Activated naive CD8-positive, alpha-beta T cell (primary cell): ENCODE data around the gene VEPH1.

Source experiments
- H3K27ac Mint-ChIP-seq: one replicate; pipeline ENCODE4 v1.8.0; 2021; ENCODE audit warnings: mixed read lengths
- H3K27me3 Mint-ChIP-seq: one replicate; pipeline ENCODE4 v1.8.0; 2021; ENCODE audit warnings: mixed read lengths
- H3K36me3 Mint-ChIP-seq: one replicate; pipeline ENCODE4 v1.8.0; 2021; ENCODE audit warnings: mixed read lengths
- H3K4me1 Mint-ChIP-seq: one replicate; pipeline ENCODE4 v1.8.0; 2021; ENCODE audit warnings: low read depth, mixed read lengths
- H3K4me3 Mint-ChIP-seq: one replicate; pipeline ENCODE4 v1.8.0; 2021; ENCODE audit warnings: mild to moderate bottlenecking, mixed read lengths
- H3K9me3 Mint-ChIP-seq: one replicate; pipeline ENCODE4 v1.8.0; 2021; ENCODE audit warnings: low read depth, mixed read lengths

The VEPH1 gene

GRCh38 chr3:157263027-157263426 is 240.2 kb downstream of the VEPH1 start:
- Mint-ChIP-seq H3K36me3 (peaks cover 13% of the 10 kb centered on the region), H3K4me1 (no peaks in the 10 kb centered on the region), H3K27me3 (no peaks in the 10 kb centered on the region), H3K27ac (no peak overlapping the region), H3K9me3 (no peaks in the 10 kb centered on the region), H3K4me3 (no peak overlapping the region)

- no peaks in the 10 kb centered on the region for H3K4me1 Mint-ChIP-seq
- H3K27me3 Mint-ChIP-seq: no peaks in the 10 kb centered on the region
- H3K9me3 Mint-ChIP-seq: no peaks in the 10 kb centered on the region
- no peak overlapping the region for H3K4me3 Mint-ChIP-seq
- peaks cover 16% of the 10 kb centered on the region for H3K36me3 Mint-ChIP-seq
- no peak overlapping the region for H3K27ac Mint-ChIP-seq
These were observed 242.2 kb downstream of the VEPH1 start for GRCh38 chr3:157261000-157261399.

GRCh38 chr3:157259825-157260224 is 243.4 kb downstream of the VEPH1 start:
- no peaks in the 10 kb centered on the region for H3K9me3 Mint-ChIP-seq
- no peak overlapping the region for H3K4me3 Mint-ChIP-seq
- H3K27ac Mint-ChIP-seq: no peak overlapping the region
- no peaks in the 10 kb centered on the region for H3K27me3 Mint-ChIP-seq
- H3K4me1 Mint-ChIP-seq: no peaks in the 10 kb centered on the region
- peaks cover 21% of the 10 kb centered on the region for H3K36me3 Mint-ChIP-seq

- Mint-ChIP-seq H3K27ac (no peak overlapping the region), H3K36me3 (peaks cover 24% of the 10 kb centered on the region), H3K9me3 (no peaks in the 10 kb centered on the region), H3K4me3 (no peak overlapping the region), H3K27me3 (no peaks in the 10 kb centered on the region), H3K4me1 (no peaks in the 10 kb centered on the region)
These were observed 246.1 kb downstream of the VEPH1 start for GRCh38 chr3:157257101-157257500.

GRCh38 chr3:157255797-157256196 is 247.4 kb downstream of the VEPH1 start:
- no peaks in the 10 kb centered on the region for H3K9me3 Mint-ChIP-seq
- H3K4me3 Mint-ChIP-seq: no peak overlapping the region
- peaks cover 23% of the 10 kb centered on the region for H3K36me3 Mint-ChIP-seq
- no peaks in the 10 kb centered on the region for H3K27me3 Mint-ChIP-seq
- H3K4me1 Mint-ChIP-seq: no peaks in the 10 kb centered on the region
- H3K27ac Mint-ChIP-seq: no peak overlapping the region

- peaks cover 20% of the 10 kb centered on the region for H3K36me3 Mint-ChIP-seq
- peaks cover 4% of the 10 kb centered on the region for H3K4me1 Mint-ChIP-seq
- H3K9me3 Mint-ChIP-seq: no peaks in the 10 kb centered on the region
- no peak overlapping the region for H3K4me3 Mint-ChIP-seq
- H3K27me3 Mint-ChIP-seq: no peaks in the 10 kb centered on the region
- H3K27ac Mint-ChIP-seq: no peak overlapping the region
These were observed 251.5 kb downstream of the VEPH1 start for GRCh38 chr3:157251685-157252084.

- H3K27ac Mint-ChIP-seq: no peak overlapping the region
- no peaks in the 10 kb centered on the region for H3K9me3 Mint-ChIP-seq
- H3K4me3 Mint-ChIP-seq: no peak overlapping the region
- peaks cover 4% of the 10 kb centered on the region for H3K4me1 Mint-ChIP-seq
- no peaks in the 10 kb centered on the region for H3K27me3 Mint-ChIP-seq
- peaks cover 15% of the 10 kb centered on the region for H3K36me3 Mint-ChIP-seq
These were observed 253.6 kb downstream of the VEPH1 start for GRCh38 chr3:157249606-157250005.

- H3K4me3 Mint-ChIP-seq: no peak overlapping the region
- H3K27me3 Mint-ChIP-seq: no peaks in the 10 kb centered on the region
- H3K36me3 Mint-ChIP-seq: peaks cover 11% of the 10 kb centered on the region
- peaks cover 4% of the 10 kb centered on the region for H3K4me1 Mint-ChIP-seq
- H3K9me3 Mint-ChIP-seq: no peaks in the 10 kb centered on the region
- H3K27ac Mint-ChIP-seq: peak overlapping the region; percentile 8
These were observed 254.4 kb downstream of the VEPH1 start for GRCh38 chr3:157248590-157249422.

GRCh38 chr3:157247391-157247790 is 255.8 kb downstream of the VEPH1 start:
- Mint-ChIP-seq H3K27ac (no peak overlapping the region), H3K4me1 (peaks cover 4% of the 10 kb centered on the region), H3K27me3 (no peaks in the 10 kb centered on the region), H3K4me3 (no peak overlapping the region), H3K9me3 (no peaks in the 10 kb centered on the region), H3K36me3 (peaks cover 11% of the 10 kb centered on the region)

- Mint-ChIP-seq H3K4me3 (no peak overlapping the region), H3K9me3 (no peaks in the 10 kb centered on the region), H3K4me1 (peaks cover 4% of the 10 kb centered on the region), H3K27me3 (no peaks in the 10 kb centered on the region), H3K27ac (no peak overlapping the region), H3K36me3 (peaks cover 3% of the 10 kb centered on the region)
These were observed 260.4 kb downstream of the VEPH1 start for GRCh38 chr3:157242836-157243235.

GRCh38 chr3:157241599-157241998 is 261.6 kb downstream of the VEPH1 start:
- H3K9me3 Mint-ChIP-seq: no peaks in the 10 kb centered on the region
- peaks cover 3% of the 10 kb centered on the region for H3K36me3 Mint-ChIP-seq
- no peak overlapping the region for H3K4me3 Mint-ChIP-seq
- H3K27me3 Mint-ChIP-seq: no peaks in the 10 kb centered on the region
- no peaks in the 10 kb centered on the region for H3K4me1 Mint-ChIP-seq
- no peak overlapping the region for H3K27ac Mint-ChIP-seq

GRCh38 chr3:157240408-157240807 is 262.8 kb downstream of the VEPH1 start:
- no peaks in the 10 kb centered on the region for H3K9me3 Mint-ChIP-seq
- H3K4me3 Mint-ChIP-seq: no peak overlapping the region
- H3K4me1 Mint-ChIP-seq: no peaks in the 10 kb centered on the region
- no peaks in the 10 kb centered on the region for H3K27me3 Mint-ChIP-seq
- no peak overlapping the region for H3K27ac Mint-ChIP-seq
- peaks cover 3% of the 10 kb centered on the region for H3K36me3 Mint-ChIP-seq

GRCh38 chr3:157239082-157239704 is 264.0 kb downstream of the VEPH1 start:
- no peaks in the 10 kb centered on the region for H3K4me1 Mint-ChIP-seq
- no peaks in the 10 kb centered on the region for H3K9me3 Mint-ChIP-seq
- no peaks in the 10 kb centered on the region for H3K27me3 Mint-ChIP-seq
- H3K4me3 Mint-ChIP-seq: no peak overlapping the region
- no peak overlapping the region for H3K27ac Mint-ChIP-seq
- H3K36me3 Mint-ChIP-seq: peaks cover 3% of the 10 kb centered on the region

GRCh38 chr3:157238457-157238856 is 264.8 kb downstream of the VEPH1 start:
- Mint-ChIP-seq H3K27ac (no peak overlapping the region), H3K27me3 (no peaks in the 10 kb centered on the region), H3K4me1 (no peaks in the 10 kb centered on the region), H3K4me3 (no peak overlapping the region), H3K36me3 (peaks cover 3% of the 10 kb centered on the region), H3K9me3 (no peaks in the 10 kb centered on the region)

GRCh38 chr3:157237886-157238285 is 265.3 kb downstream of the VEPH1 start:
- peaks cover 3% of the 10 kb centered on the region for H3K36me3 Mint-ChIP-seq
- no peaks in the 10 kb centered on the region for H3K27me3 Mint-ChIP-seq
- H3K4me3 Mint-ChIP-seq: no peak overlapping the region
- H3K27ac Mint-ChIP-seq: no peak overlapping the region
- no peaks in the 10 kb centered on the region for H3K4me1 Mint-ChIP-seq
- H3K9me3 Mint-ChIP-seq: no peaks in the 10 kb centered on the region

- Mint-ChIP-seq H3K4me3 (no peak overlapping the region), H3K27ac (no peak overlapping the region), H3K27me3 (no peaks in the 10 kb centered on the region), H3K9me3 (no peaks in the 10 kb centered on the region), H3K36me3 (no peaks in the 10 kb centered on the region), H3K4me1 (no peaks in the 10 kb centered on the region)
These were observed 267.9 kb downstream of the VEPH1 start for GRCh38 chr3:157235291-157235690.
